Neural crest cell (in vitro differentiated cells): ENCODE data around the gene FKBP5. TPM values are rescaled to one million over a fixed set of nuclear protein-coding genes. Genes with fewer than 3 reads are reported as not detected.
"Not testable (repeated sequence)": the region's sequence is repeated elsewhere in the genome, so short reads cannot be mapped to it uniquely, and the experiment has no call there.

Experiments
- DNase-seq: peaks from one replicate; pipeline ENCODE4 v3.0.0; 2021; ENCODE audit warnings: low read depth, mixed read lengths, low spot score
- H3K27ac Mint-ChIP-seq: one replicate; pipeline ENCODE4 v1.8.0; 2021; ENCODE audit warnings: mild to moderate bottlenecking, mixed read lengths; ENCODE audit not compliant: unreplicated experiment
- H3K27me3 Mint-ChIP-seq: 2 replicates; pipeline ENCODE4 v1.8.0; 2021; ENCODE audit warnings: low read depth, mild to moderate bottlenecking, mixed read lengths
- H3K36me3 Mint-ChIP-seq: 2 replicates; pipeline ENCODE4 v1.8.0; 2021; ENCODE audit warnings: low read depth, mild to moderate bottlenecking, mixed read lengths
- H3K4me1 Mint-ChIP-seq: 2 replicates; pipeline ENCODE4 v1.8.0; 2021; ENCODE audit warnings: mixed read lengths
- H3K4me3 Mint-ChIP-seq: one replicate; pipeline ENCODE4 v1.8.0; 2021; ENCODE audit warnings: mild to moderate bottlenecking, mixed read lengths
- H3K9me3 Mint-ChIP-seq: 2 replicates; pipeline ENCODE4 v1.8.0; 2021; ENCODE audit warnings: mixed read lengths
- CTCF ChIP-seq: fragments of 200-600 bp; sonication (generic); conservative IDR thresholded peaks from 2 replicates; pipeline ENCODE4 v1.5.0; 2021; ENCODE audit warnings: antibody characterized with exemption, mild to moderate bottlenecking
- total RNA-seq: library from RNA; stranded (reverse); gene quantifications from 2 replicates; pipeline ENCODE4 v1.2.1, GENCODE V29; 2021

FKBP5 gene
- total RNA-seq, 1 donor from 2014 or later: 39.6 TPM

DNA sequence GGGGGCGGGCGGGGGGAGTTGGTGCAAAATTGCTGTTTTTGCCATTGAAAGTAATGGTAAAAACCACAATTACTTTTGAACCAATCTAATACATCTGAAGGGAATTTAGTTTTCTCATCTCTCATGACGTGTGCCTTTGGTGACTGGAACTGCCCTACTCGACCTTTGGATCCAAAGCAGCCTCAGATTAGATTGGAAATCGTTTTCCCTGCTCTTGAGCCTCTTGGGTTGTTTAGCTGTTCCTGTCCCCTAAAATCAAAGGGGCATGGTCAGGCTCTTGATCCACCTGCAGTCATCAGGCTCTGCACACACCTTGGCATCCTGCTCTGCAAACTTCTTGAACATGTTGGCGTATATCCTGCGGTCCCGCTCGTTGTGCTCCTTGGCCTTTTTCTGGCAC lies 112.0 kb downstream of the FKBP5 start:
- H3K27me3 Mint-ChIP-seq: no peaks in the 10 kb centered on the region
- no peak overlapping the region for H3K4me3 Mint-ChIP-seq
- no peaks in the 10 kb centered on the region for H3K36me3 Mint-ChIP-seq
- no peaks in the 10 kb centered on the region for H3K9me3 Mint-ChIP-seq
- no peak overlapping the region for H3K27ac Mint-ChIP-seq
- no peaks in the 10 kb centered on the region for H3K4me1 Mint-ChIP-seq
- TF ChIP-seq CTCF: no peak
- no peak for DNase-seq

GRCh38 chr6:35573495-35574110 lies 115.1 kb downstream of the FKBP5 start:
- Mint-ChIP-seq H3K27me3 (no peaks in the 10 kb centered on the region), H3K36me3 (no peaks in the 10 kb centered on the region), H3K4me1 (no peaks in the 10 kb centered on the region), H3K4me3 (no peak overlapping the region), H3K27ac (no peak overlapping the region), H3K9me3 (no peaks in the 10 kb centered on the region)
- DNase-seq: no peak
- TF ChIP-seq CTCF: no peak

DNA sequence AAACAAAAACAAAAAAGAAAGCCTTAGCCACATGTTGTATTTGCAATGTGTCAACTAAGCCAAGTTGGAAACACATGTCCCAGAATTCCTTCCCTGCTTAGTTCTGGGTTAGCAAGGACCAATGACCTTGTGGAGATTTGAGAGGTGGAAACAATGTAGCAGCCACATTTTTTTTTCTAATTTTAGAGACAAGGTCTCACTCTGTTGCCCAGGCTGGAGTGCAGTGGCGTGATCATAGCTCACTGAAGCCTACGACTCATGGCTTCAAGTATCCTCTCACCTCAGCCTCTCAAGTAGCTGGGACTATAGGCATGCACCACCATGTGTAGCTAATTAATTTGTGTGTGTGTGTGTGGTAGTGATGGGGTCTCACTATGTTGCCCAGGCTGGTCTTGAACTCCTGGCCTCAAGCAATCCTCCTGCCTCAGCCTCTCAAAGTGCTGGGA lies 117.8 kb downstream of the FKBP5 start:
- not testable (repeated sequence) for H3K4me3 Mint-ChIP-seq, H3K27ac Mint-ChIP-seq, DNase-seq, H3K27me3 Mint-ChIP-seq, H3K9me3 Mint-ChIP-seq, H3K4me1 Mint-ChIP-seq, H3K36me3 Mint-ChIP-seq

DNA sequence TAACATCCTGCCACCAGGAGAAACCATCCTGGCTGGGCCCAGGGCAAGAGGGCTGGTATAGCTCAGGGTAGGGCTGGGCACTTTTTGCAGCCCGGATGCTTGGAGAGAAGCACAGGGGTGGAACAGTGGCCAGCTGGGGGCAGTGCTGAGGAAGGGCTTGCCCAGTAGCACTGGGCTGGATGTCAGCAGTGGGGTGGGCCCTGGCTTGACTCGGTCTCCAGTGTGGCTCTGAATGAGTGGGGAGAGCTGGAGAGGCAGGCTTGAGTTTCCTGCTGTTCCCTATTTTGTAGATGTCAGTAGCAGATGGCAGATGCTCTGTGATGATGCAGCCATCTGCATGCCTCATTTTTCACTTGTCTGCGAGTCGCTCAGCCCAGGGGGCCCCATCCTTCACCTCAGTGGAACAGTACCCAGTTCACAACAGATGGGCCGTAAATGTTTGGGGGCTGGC lies 119.7 kb downstream of the FKBP5 start:
- peak; percentile 26 for DNase-seq
- Mint-ChIP-seq H3K27ac (no peak overlapping the region), H3K4me3 (no peak overlapping the region), H3K9me3 (peaks cover 3% of the 10 kb centered on the region), H3K36me3 (peaks cover 3% of the 10 kb centered on the region), H3K4me1 (no peaks in the 10 kb centered on the region), H3K27me3 (peaks cover 9% of the 10 kb centered on the region)
- TF ChIP-seq CTCF: peak; percentile 35

DNA sequence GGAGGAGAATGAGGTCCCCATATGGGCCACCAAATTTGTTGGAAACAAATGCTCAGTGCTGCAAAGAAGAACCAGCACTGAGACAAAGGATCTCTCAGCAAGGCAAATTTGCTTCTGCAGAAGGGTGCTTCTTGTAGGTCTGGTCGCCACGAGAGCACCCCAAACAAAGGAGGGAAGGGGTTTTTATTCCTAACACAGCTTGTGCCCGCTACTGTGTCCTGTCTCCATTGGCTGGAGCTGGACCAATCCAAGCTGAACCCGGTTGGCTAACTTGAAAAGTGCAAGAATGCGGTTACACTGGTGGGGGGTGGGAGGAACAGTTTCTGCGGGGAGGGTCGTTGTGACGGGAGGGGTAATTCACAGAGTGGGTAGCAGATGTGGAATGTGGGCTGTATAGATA lies 121.9 kb downstream of the FKBP5 start:
- no peak for DNase-seq
- Mint-ChIP-seq H3K4me3 (no peak overlapping the region), H3K36me3 (peaks cover 3% of the 10 kb centered on the region), H3K27me3 (peaks cover 9% of the 10 kb centered on the region), H3K4me1 (no peaks in the 10 kb centered on the region), H3K9me3 (peaks cover 3% of the 10 kb centered on the region), H3K27ac (peak overlapping the region; percentile 71)
- no peak for TF ChIP-seq CTCF

GRCh38 chr6:35564733-35565132 lies 124.0 kb downstream of the FKBP5 start:
- no peak for TF ChIP-seq CTCF
- peaks cover 9% of the 10 kb centered on the region for H3K27me3 Mint-ChIP-seq
- peaks cover 6% of the 10 kb centered on the region for H3K4me1 Mint-ChIP-seq
- no peak for DNase-seq
- H3K9me3 Mint-ChIP-seq: peaks cover 3% of the 10 kb centered on the region
- no peak overlapping the region for H3K27ac Mint-ChIP-seq
- peaks cover 3% of the 10 kb centered on the region for H3K36me3 Mint-ChIP-seq
- no peak overlapping the region for H3K4me3 Mint-ChIP-seq
